Neuronal stem cell (in vitro differentiated cells): ENCODE measurements around the gene ACKR4. TPM values are rescaled to one million over a fixed set of nuclear protein-coding genes. Genes with fewer than 3 reads are reported as not detected.

Experiments
- DNase-seq: peaks from one replicate; pipeline ENCODE4 v3.0.0-alpha.2; 2013; ENCODE audit warnings: low spot score
- H2AFZ ChIP-seq: one replicate; pipeline ENCODE4 v1.6.1; 2013; ENCODE audit warnings: mild to moderate bottlenecking, low read length, inconsistent platforms
- H2AK5ac ChIP-seq: 2 replicates; pipeline ENCODE4 v1.6.1; 2013; ENCODE audit warnings: low read depth, mild to moderate bottlenecking, inconsistent platforms, low read length, moderate library complexity, mixed read lengths
- H2BK120ac ChIP-seq: 2 replicates; pipeline ENCODE4 v1.6.1; 2013; ENCODE audit warnings: low read depth, mild to moderate bottlenecking, inconsistent platforms, low read length, moderate library complexity, mixed read lengths
- H2BK12ac ChIP-seq: one replicate; pipeline ENCODE4 v1.6.1; 2013; ENCODE audit warnings: low read length, inconsistent platforms
- H2BK15ac ChIP-seq: 2 replicates; pipeline ENCODE4 v1.6.1; 2013; ENCODE audit warnings: mild to moderate bottlenecking, low read length, inconsistent platforms, mixed read lengths
- H2BK5ac ChIP-seq: one replicate; pipeline ENCODE4 v1.6.1; 2013; ENCODE audit warnings: inconsistent platforms, mild to moderate bottlenecking, low read length, moderate library complexity
- H3K14ac ChIP-seq: one replicate; pipeline ENCODE4 v1.6.1; 2013; ENCODE audit warnings: low read length, inconsistent platforms
- H3K18ac ChIP-seq: 2 replicates; pipeline ENCODE4 v1.6.1; 2013; ENCODE audit warnings: low read length, inconsistent platforms
- H3K23ac ChIP-seq: 2 replicates; pipeline ENCODE4 v1.6.1; 2013; ENCODE audit warnings: low read depth, mild to moderate bottlenecking, mixed read lengths, low read length, inconsistent platforms; ENCODE audit not compliant: poor library complexity
- H3K27ac ChIP-seq: replicated peaks from 3 replicates; pipeline ENCODE4 v1.5.1; 2013; ENCODE audit warnings: low read length, inconsistent platforms
- H3K27me3 ChIP-seq, 3 experiments: 2 replicates each; pipeline ENCODE4 v1.6.1; 2013; ENCODE audit warnings: low read length in 3 of 3, mild to moderate bottlenecking in 2 of 3, inconsistent platforms in 1 of 3, low read depth in 1 of 3, mixed read lengths in 1 of 3, moderate library complexity in 1 of 3; ENCODE audit not compliant: control insufficient read depth in 3 of 3, insufficient read depth in 3 of 3
- H3K36me3 ChIP-seq, 2 donors: replicated peaks in 1 of 2; 2 replicates each; pipeline ENCODE4 v1.6.1; 2013; ENCODE audit warnings: low read length in 2 of 2; ENCODE audit not compliant: control insufficient read depth in 2 of 2, insufficient read depth in 2 of 2
- H3K4ac ChIP-seq: 2 replicates; pipeline ENCODE4 v1.6.1; 2013; ENCODE audit warnings: inconsistent platforms, mild to moderate bottlenecking, low read length, moderate library complexity
- H3K4me1 ChIP-seq, 2 donors: 1 replicate in 1 of 2; 2 replicates in 1 of 2; pipeline ENCODE4 v1.6.1; 2013; ENCODE audit warnings: low read length in 2 of 2, low read depth in 1 of 2; ENCODE audit not compliant: control insufficient read depth in 2 of 2, insufficient read depth in 1 of 2
- H3K4me2 ChIP-seq: one replicate; pipeline ENCODE4 v1.6.1; 2013; ENCODE audit warnings: mild to moderate bottlenecking, low read length, inconsistent platforms; ENCODE audit not compliant: insufficient read depth, poor library complexity, severe bottlenecking
- H3K4me3 ChIP-seq, 2 donors: 2 replicates each; pipeline ENCODE4 v1.5.1; 2013; ENCODE audit warnings: low read length in 2 of 2, mild to moderate bottlenecking in 2 of 2, inconsistent platforms in 1 of 2, moderate library complexity in 1 of 2
- H3K79me1 ChIP-seq: one replicate; pipeline ENCODE4 v1.6.1; 2013; ENCODE audit warnings: low read depth, mild to moderate bottlenecking, inconsistent platforms, low read length, moderate library complexity
- H3K9ac ChIP-seq: one replicate; pipeline ENCODE4 v1.6.1; 2013; ENCODE audit warnings: mild to moderate bottlenecking, low read depth, low read length, inconsistent platforms; ENCODE audit not compliant: poor library complexity
- H3K9me3 ChIP-seq, 2 donors: replicated peaks in 1 of 2; 2 replicates each; pipeline versions ENCODE3 to v1.6.1; 2013; ENCODE audit warnings: low read length in 2 of 2, mild to moderate bottlenecking in 2 of 2, inconsistent platforms in 1 of 2, low read depth in 1 of 2, mixed read lengths in 1 of 2, moderate library complexity in 1 of 2; ENCODE audit not compliant: control insufficient read depth in 2 of 2, insufficient read depth in 1 of 2
- H4K8ac ChIP-seq: one replicate; pipeline ENCODE4 v1.6.1; 2013; ENCODE audit warnings: low read depth, mild to moderate bottlenecking, inconsistent platforms, low read length, moderate library complexity
- H4K91ac ChIP-seq: one replicate; pipeline ENCODE4 v1.6.1; 2013; ENCODE audit warnings: low read length, low read depth, mild to moderate bottlenecking, inconsistent platforms; ENCODE audit not compliant: poor library complexity
- WGBS, 2 donors: extraction: QIAGEN DNeasy Blood & Tissue Kit; methylation state at CpG; one replicate each; pipeline ENCODE4 v1.1.7; 2013; ENCODE audit warnings: missing lambda C conversion rate in 2 of 2, mixed read lengths in 1 of 2; ENCODE audit not compliant: insufficient read length in 2 of 2, insufficient replicate concordance in 1 of 2; ENCODE audit errors: extremely low coverage in 2 of 2; 5-methylcytosine and 5-hydroxymethylcytosine counted together
- polyA plus RNA-seq, 2 experiments: library from polyadenylated mRNA; stranded (reverse); fragments of 200-250 nt; gene quantifications; one replicate each; pipeline ENCODE4 v1.2.3, GENCODE V29; 2013

ACKR4 gene
- polyA plus RNA-seq (2013, experiment 1 of 2) = not detected
- not detected for polyA plus RNA-seq (2013, experiment 2 of 2)

GRCh38 chr3:132596816-132597433, at the start of gene ACKR4:
ACKR4 (plus strand) TSS chr3:132597270; CDS start chr3:132600398, 3,128 bp downstream.
- no CpG with 5 or more reads among the region's 2 CpGs for WGBS, 2 donors

GRCh38 chr3:132549169-132549568, 47.9 kb upstream of the ACKR4 start:
- Histone ChIP-seq H3K9ac (no peak overlapping the region), H3K27ac (no peak overlapping the region), H3K14ac (no peak overlapping the region), H3K79me1 (no peaks in the 10 kb centered on the region), H2BK5ac (no peak overlapping the region), H4K91ac (no peak overlapping the region), H3K4ac (no peak overlapping the region), H3K4me2 (no peak overlapping the region), H3K4me1 (no peaks in the 10 kb centered on the region), H3K4me3 (no peak overlapping the region), H3K36me3 (no peaks in the 10 kb centered on the region), H3K23ac (no peak overlapping the region), H4K8ac (no peak overlapping the region), H3K18ac (no peak overlapping the region), H2AK5ac (no peak overlapping the region), H3K27me3 (no peaks in the 10 kb centered on the region), H2BK12ac (no peak overlapping the region), H2BK15ac (no peak overlapping the region), H2BK120ac (no peak overlapping the region), H2AFZ (no peak overlapping the region), H3K9me3 (peaks cover 0 to 6% of the 10 kb centered on the region in 2 donors)
- DNase-seq = no peak
- no CpG with 5 or more reads among the region's 8 CpGs for WGBS, 2 donors

More at GRCh38 chr3:132596816-132597433, at the start of gene ACKR4:
- Histone ChIP-seq H4K8ac (no peak within 1 kb of the TSS), H3K27me3 (no peaks in the 10 kb centered on the region), H2BK5ac (no peak within 1 kb of the TSS), H3K4me3 (no peak within 1 kb of the TSS), H2BK15ac (no peak within 1 kb of the TSS), H2AFZ (no peak within 1 kb of the TSS), H3K4me2 (no peak within 1 kb of the TSS), H2BK120ac (no peak within 1 kb of the TSS), H3K36me3 (peaks cover 5 to 17% of the 10 kb centered on the region in 2 donors), H2AK5ac (no peak within 1 kb of the TSS), H3K9me3 (peaks cover 0 to 3% of the 10 kb centered on the region in 2 donors), H3K23ac (no peak within 1 kb of the TSS), H2BK12ac (no peak within 1 kb of the TSS), H3K4me1 (peaks cover 4% of the 10 kb centered on the region in 2 donors), H3K27ac (no peak within 1 kb of the TSS), H3K79me1 (no peaks in the 10 kb centered on the region), H3K9ac (no peak within 1 kb of the TSS), H3K14ac (no peak within 1 kb of the TSS), H4K91ac (no peak within 1 kb of the TSS), H3K18ac (no peak within 1 kb of the TSS), H3K4ac (no peak within 1 kb of the TSS)
- no peak for DNase-seq

GRCh38 chr3:132549890-132550578, 47.0 kb upstream of the ACKR4 start:
- Histone ChIP-seq H2BK12ac (no peak overlapping the region), H4K91ac (no peak overlapping the region), H3K27ac (no peak overlapping the region), H3K4me3 (no peak overlapping the region), H4K8ac (no peak overlapping the region), H2BK5ac (no peak overlapping the region), H3K4me1 (no peaks in the 10 kb centered on the region), H3K4me2 (no peak overlapping the region), H3K36me3 (no peaks in the 10 kb centered on the region), H3K18ac (no peak overlapping the region), H3K9ac (no peak overlapping the region), H2BK120ac (no peak overlapping the region), H3K27me3 (no peaks in the 10 kb centered on the region), H3K23ac (no peak overlapping the region), H3K14ac (no peak overlapping the region), H3K4ac (no peak overlapping the region), H2AFZ (no peak overlapping the region), H2BK15ac (no peak overlapping the region), H2AK5ac (no peak overlapping the region), H3K79me1 (no peaks in the 10 kb centered on the region), H3K9me3 (peaks cover 0 to 6% of the 10 kb centered on the region in 2 donors)
- DNase-seq = no peak

- no peaks in the 10 kb centered on the region for H3K4me1 ChIP-seq
- no peak overlapping the region for H3K27ac ChIP-seq
- H3K36me3 ChIP-seq = no peaks in the 10 kb centered on the region
- H3K14ac ChIP-seq = no peak overlapping the region
- H2BK12ac ChIP-seq = no peak overlapping the region
- no peak overlapping the region for H2AFZ ChIP-seq
- H2BK120ac ChIP-seq = no peak overlapping the region
- no peak overlapping the region for H2BK15ac ChIP-seq
- no CpG with 5 or more reads among the region's 3 CpGs for WGBS, 2 donors
- no peak overlapping the region for H3K23ac ChIP-seq
- no peak overlapping the region for H3K4me3 ChIP-seq
- H3K9ac ChIP-seq = no peak overlapping the region
- H2AK5ac ChIP-seq = no peak overlapping the region
- no peak for DNase-seq
- peaks cover 0 to 6% of the 10 kb centered on the region in 2 donors for H3K9me3 ChIP-seq
- H3K4me2 ChIP-seq = no peak overlapping the region
- no peak overlapping the region for H2BK5ac ChIP-seq
- H3K4ac ChIP-seq = no peak overlapping the region
- H3K18ac ChIP-seq = no peak overlapping the region
- no peak overlapping the region for H4K91ac ChIP-seq
- H3K79me1 ChIP-seq = no peaks in the 10 kb centered on the region
- H3K27me3 ChIP-seq = no peaks in the 10 kb centered on the region
- H4K8ac ChIP-seq = no peak overlapping the region
Measured at GRCh38 chr3:132550579-132551305, 46.3 kb upstream of the ACKR4 start.
